ENCODE measurements around the gene TEX35. TPM values are rescaled to one million over a fixed set of nuclear protein-coding genes. Genes with fewer than 3 reads are reported as not detected.

The TEX35 gene
- total and polyA plus RNA-seq, 10 of the 15 experiments (the other 5 are each of a cell fraction or from before 2014, with no cell fraction given): not detected

DNA sequence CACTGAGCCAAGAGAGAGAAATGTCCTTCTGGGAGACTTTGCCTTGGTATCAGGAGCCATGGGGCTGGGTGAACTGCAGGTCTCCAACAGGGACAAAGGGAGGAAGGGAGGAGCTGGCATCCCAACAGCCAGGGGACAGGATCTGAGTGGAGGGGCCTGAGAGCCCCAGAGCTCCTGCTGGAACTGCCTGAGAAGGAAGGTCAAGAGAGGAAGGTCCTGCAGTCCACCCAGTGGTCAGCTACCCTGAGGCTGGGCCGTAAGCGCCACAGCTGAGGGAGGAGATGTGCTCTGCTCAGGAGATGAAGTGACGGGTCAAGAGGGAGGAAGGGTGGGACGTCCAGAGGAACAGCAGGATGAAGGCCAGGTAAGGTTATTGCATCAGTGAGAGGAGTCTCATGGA is 8.6 kb upstream of the TEX35 start (continued):
- TF ChIP-seq BCLAF1 (IDR thresholded peaks at IDR 0.05): no peak

GRCh38 chr1:178506177-178506576 is 6.7 kb upstream of the TEX35 start:
- Histone ChIP-seq H2AFZ (ENCODE audit: control insufficient read depth, low read depth, low read length) (no peak overlapping the region), H4K20me1 (ENCODE audit: control insufficient read depth, insufficient read depth) (no peaks in the 10 kb centered on the region), H3K79me2 (ENCODE audit: control insufficient read depth, insufficient read depth, low read length) (no peaks in the 10 kb centered on the region), H3K9me3 (replicated peaks; ENCODE audit: control insufficient read depth, insufficient read depth, low read length) (no peaks in the 10 kb centered on the region), H3K9ac (ENCODE audit: control insufficient read depth, insufficient read depth, low read length) (no peak overlapping the region), H3K4me1 (ENCODE audit: control insufficient read depth, insufficient read depth, low read length) (no peaks in the 10 kb centered on the region), H3K4me3 (no peak overlapping the region), H3K27ac (ENCODE audit: control insufficient read depth, insufficient read depth) (no peak overlapping the region), H3K36me3 (ENCODE audit: control insufficient read depth in 2 of 2, insufficient read depth in 2 of 2, low read length in 1 of 2) (no peaks in the 10 kb centered on the region), H3K27me3 (replicated peaks in 1 of 2; ENCODE audit: control insufficient read depth in 2 of 2, insufficient read depth in 2 of 2, low read length in 1 of 2) (no peaks in the 10 kb centered on the region), H3K4me2 (ENCODE audit: control insufficient read depth, insufficient read depth) (no peak overlapping the region)
- FAIRE-seq (no peak), ATAC-seq (no peak), DNase-seq (ENCODE audit: low read depth, low spot score) (no peak)
- WGBS (ENCODE audit: insufficient coverage, insufficient replicate concordance, low lambda C conversion rate, missing lambda C conversion rate): 6% methylated on average over 6 of the region's 6 CpGs
- in situ Hi-C loops (cut with MboI): no loop called here
- intact Hi-C loops (cut with micrococcal nuclease; ENCODE audit: unreplicated experiment): no loop called here
- ChIA-PET CTCF (interaction anchor here (1.0 to 11.2 kb wide), 6 partner anchors 8 to 206 kb away, joined by 3 to 187 read pairs (median 4); no protein-coding TSS in a partner anchor), SMC1A (ENCODE audit: uncharacterized antibody, unreplicated experiment) (interaction anchor here (1.1 to 7.4 kb wide), 2 partner anchors 194 to 751 kb away, joined by 3 to 73 read pairs; no protein-coding TSS in a partner anchor), RAD21 (ENCODE audit: unreplicated experiment) (interaction anchor here (1.0 to 1.5 kb wide), 2 partner anchors 146 to 195 kb away, joined by 3 to 5 read pairs; no protein-coding TSS in a partner anchor), POLR2A (no interaction called here)
- no peak for TF ChIP-seq SMAD5 (IDR thresholded peaks at IDR 0.05; ENCODE audit: low read depth)
- TF ChIP-seq, protein P1, sequence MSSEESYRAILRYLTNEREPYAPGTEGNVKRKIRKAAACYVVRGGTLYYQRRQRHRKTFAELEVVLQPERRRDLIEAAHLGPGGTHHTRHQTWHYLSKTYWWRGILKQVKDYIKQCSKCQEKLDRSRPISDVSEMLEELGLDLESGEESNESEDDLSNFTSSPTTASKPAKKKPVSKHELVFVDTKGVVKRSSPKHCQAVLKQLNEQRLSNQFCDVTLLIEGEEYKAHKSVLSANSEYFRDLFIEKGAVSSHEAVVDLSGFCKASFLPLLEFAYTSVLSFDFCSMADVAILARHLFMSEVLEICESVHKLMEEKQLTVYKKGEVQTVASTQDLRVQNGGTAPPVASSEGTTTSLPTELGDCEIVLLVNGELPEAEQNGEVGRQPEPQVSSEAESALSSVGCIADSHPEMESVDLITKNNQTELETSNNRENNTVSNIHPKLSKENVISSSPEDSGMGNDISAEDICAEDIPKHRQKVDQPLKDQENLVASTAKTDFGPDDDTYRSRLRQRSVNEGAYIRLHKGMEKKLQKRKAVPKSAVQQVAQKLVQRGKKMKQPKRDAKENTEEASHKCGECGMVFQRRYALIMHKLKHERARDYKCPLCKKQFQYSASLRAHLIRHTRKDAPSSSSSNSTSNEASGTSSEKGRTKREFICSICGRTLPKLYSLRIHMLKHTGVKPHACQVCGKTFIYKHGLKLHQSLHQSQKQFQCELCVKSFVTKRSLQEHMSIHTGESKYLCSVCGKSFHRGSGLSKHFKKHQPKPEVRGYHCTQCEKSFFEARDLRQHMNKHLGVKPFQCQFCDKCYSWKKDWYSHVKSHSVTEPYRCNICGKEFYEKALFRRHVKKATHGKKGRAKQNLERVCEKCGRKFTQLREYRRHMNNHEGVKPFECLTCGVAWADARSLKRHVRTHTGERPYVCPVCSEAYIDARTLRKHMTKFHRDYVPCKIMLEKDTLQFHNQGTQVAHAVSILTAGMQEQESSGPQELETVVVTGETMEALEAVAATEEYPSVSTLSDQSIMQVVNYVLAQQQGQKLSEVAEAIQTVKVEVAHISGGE (CRISPR knock-in tag; IDR thresholded peaks at IDR 0.05): no peak
- TF ChIP-seq MYB (IDR thresholded peaks at IDR 0.05; ENCODE audit: borderline replicate concordance, low read depth, low read length): no peak
- TF ChIP-seq SREBF2 (IDR thresholded peaks at IDR 0.05; ENCODE audit: low read length): no peak
- TF ChIP-seq HDGF (IDR thresholded peaks at IDR 0.05): no peak
- no peak for TF ChIP-seq SUPT20H (IDR thresholded peaks at IDR 0.05; ENCODE audit: borderline replicate concordance, control insufficient read depth, low read depth, low read length)
- TF ChIP-seq EED (IDR thresholded peaks at IDR 0.05; ENCODE audit: low read depth): no peak
- BruUV-seq (replicated peaks): no TSS peak

All from GM12878 (cell line).